Measurements from ENCODE around the gene REC8. TPM values are rescaled to one million over a fixed set of nuclear protein-coding genes. Genes with fewer than 3 reads are reported as not detected.

Gene REC8
- total RNA-seq, 2 donors from 2014 or later: 7.8 to 8.9 TPM

- H3K27ac ChIP-seq: no peak overlapping the region
- intact Hi-C loops (cut with DNase I): no loop called here
- peaks cover 48% of the 10 kb centered on the region for H3K4me1 ChIP-seq
- no peak overlapping the region for H3K4me3 ChIP-seq
- no peaks in the 10 kb centered on the region for H3K9me3 ChIP-seq
- H3K27me3 ChIP-seq: no peaks in the 10 kb centered on the region
- ATAC-seq: no peak
- no peak for DNase-seq
- no peak for TF ChIP-seq CTCF (IDR thresholded peaks at IDR 0.05)
- TF ChIP-seq POLR2A (IDR thresholded peaks at IDR 0.05): no peak
- peaks cover 0 to 3% of the 10 kb centered on the region in 2 donors for H3K36me3 ChIP-seq (replicated peaks in 1 of 2; ENCODE audit: insufficient read depth in 1 of 2, low read depth in 2 of 2)
- 86 to 90% methylated on average over 2 of the region's 2 CpGs for WGBS, 2 donors
Measured at GRCh38 chr14:24143511-24143910, 28.4 kb upstream of the REC8 start.

- no peak overlapping the region for H3K27ac ChIP-seq
- DNase-seq (no peak), ATAC-seq (no peak)
- H3K4me3 ChIP-seq: no peak overlapping the region
- 81 to 88% methylated on average over 1 of the region's 1 CpG for WGBS, 2 donors
- intact Hi-C loops (cut with DNase I): no loop called here
- no peaks in the 10 kb centered on the region for H3K9me3 ChIP-seq
- H3K27me3 ChIP-seq: no peaks in the 10 kb centered on the region
- no peak for TF ChIP-seq POLR2A (IDR thresholded peaks at IDR 0.05)
- no peak for TF ChIP-seq CTCF (IDR thresholded peaks at IDR 0.05)
- no peaks in the 10 kb centered on the region for H3K36me3 ChIP-seq (replicated peaks in 1 of 2; ENCODE audit: insufficient read depth in 1 of 2, low read depth in 2 of 2)
- H3K4me1 ChIP-seq: peaks cover 49% of the 10 kb centered on the region
Measured at GRCh38 chr14:24144451-24144850, 27.4 kb upstream of the REC8 start.

GRCh38 chr14:24145219-24145618 is 26.7 kb upstream of the REC8 start:
- Histone ChIP-seq H3K4me3 (no peak overlapping the region), H3K9me3 (no peaks in the 10 kb centered on the region), H3K27me3 (no peaks in the 10 kb centered on the region), H3K27ac (peak overlapping the region in 3 of 4 donors; percentile 78 to 87 (median 82)), H3K4me1 (peaks cover 45% of the 10 kb centered on the region), H3K36me3 (replicated peaks in 1 of 2; ENCODE audit: insufficient read depth in 1 of 2, low read depth in 2 of 2) (peaks cover 0 to 6% of the 10 kb centered on the region in 2 donors)
- no peak for ATAC-seq
- no peak for DNase-seq
- TF ChIP-seq CTCF (IDR thresholded peaks at IDR 0.05) (no peak), POLR2A (IDR thresholded peaks at IDR 0.05) (no peak)
- intact Hi-C loops (cut with DNase I): no loop called here
- WGBS, 2 donors: 83 to 89% methylated on average over 2 of the region's 2 CpGs

- peak overlapping the region; percentile 87 to 96 for H3K4me3 ChIP-seq
- peaks cover 45% of the 10 kb centered on the region for H3K4me1 ChIP-seq
- no peak for TF ChIP-seq CTCF (IDR thresholded peaks at IDR 0.05)
- TF ChIP-seq POLR2A (IDR thresholded peaks at IDR 0.05): no peak
- intact Hi-C loops (cut with DNase I): no loop called here
- H3K27ac ChIP-seq: peak overlapping the region; percentile 78 to 93 (median 84)
- H3K9me3 ChIP-seq: no peaks in the 10 kb centered on the region
- DNase-seq (no peak), ATAC-seq (no peak)
- H3K36me3 ChIP-seq (replicated peaks in 1 of 2; ENCODE audit: insufficient read depth in 1 of 2, low read depth in 2 of 2): peaks cover 0 to 8% of the 10 kb centered on the region in 2 donors
- H3K27me3 ChIP-seq: no peaks in the 10 kb centered on the region
- 1 to 2% methylated on average over 8 to 9 of the region's 9 CpGs for WGBS, 2 donors
Measured at GRCh38 chr14:24145690-24146452, 26.0 kb upstream of the REC8 start.
